HEK293 (cell line): ENCODE data around the gene ARHGAP4.
A peak's percentile ranks its signal among the peaks of the same experiment; 100 is the strongest.

Experiments used
- GLIS1 ChIP-seq: fragments of 450-650 bp; formaldehyde crosslinking; IDR thresholded peaks from 2 replicates; pipeline ENCODE4 v1.5.1; 2016; ENCODE audit warnings: missing biosample characterization, missing genetic modification characterization
- HIC1 ChIP-seq: fragments of 450-650 bp; formaldehyde crosslinking; IDR thresholded peaks from 2 replicates; pipeline ENCODE4 v1.5.1; 2016; ENCODE audit warnings: missing biosample characterization, missing genetic modification characterization
- HOXC10 ChIP-seq: sonication (generic); formaldehyde crosslinking; IDR thresholded peaks from 2 replicates; pipeline ENCODE4 v1.8.1; 2023; ENCODE audit warnings: mild to moderate bottlenecking, missing genetic modification reagents
- KLF17 ChIP-seq: fragments of 450-650 bp; formaldehyde crosslinking; IDR thresholded peaks from 2 replicates; pipeline ENCODE4 v1.5.1; 2016; ENCODE audit warnings: missing biosample characterization, missing genetic modification characterization
- MEIS1 ChIP-seq: sonication (generic); formaldehyde crosslinking; IDR thresholded peaks from 2 replicates; pipeline ENCODE4 v1.8.1; 2022; ENCODE audit warnings: missing genetic modification reagents, mild to moderate bottlenecking, borderline replicate concordance
- PBX3 ChIP-seq: sonication (generic); formaldehyde crosslinking; IDR thresholded peaks from 2 replicates; pipeline ENCODE4 v1.8.1; 2022; ENCODE audit warnings: mild to moderate bottlenecking, moderate library complexity, missing genetic modification reagents
- PRDM1 ChIP-seq: fragments of 450-650 bp; formaldehyde crosslinking; IDR thresholded peaks from 2 replicates; pipeline ENCODE4; 2016; ENCODE audit warnings: missing biosample characterization, missing genetic modification characterization
- SP7 ChIP-seq: fragments of 450-650 bp; formaldehyde crosslinking; IDR thresholded peaks from 2 replicates; pipeline ENCODE4 v1.5.1; 2016; ENCODE audit warnings: missing biosample characterization, missing genetic modification characterization
- WT1 ChIP-seq: fragments of 450-650 bp; formaldehyde crosslinking; IDR thresholded peaks from 2 replicates; pipeline ENCODE4 v1.5.1; 2016; ENCODE audit warnings: missing biosample characterization, missing genetic modification characterization
- ZBTB17 ChIP-seq: fragments of 450-650 bp; formaldehyde crosslinking; IDR thresholded peaks from 2 replicates; pipeline ENCODE4 v1.5.1; 2016; ENCODE audit warnings: missing biosample characterization, missing genetic modification characterization
- ZBTB20 ChIP-seq: fragments of 450-650 bp; formaldehyde crosslinking; IDR thresholded peaks from 2 replicates; pipeline ENCODE4 v1.5.1; 2016; ENCODE audit warnings: missing biosample characterization, missing genetic modification characterization
- ZEB2 ChIP-seq: fragments of 450-650 bp; formaldehyde crosslinking; IDR thresholded peaks from 2 replicates; pipeline ENCODE4 v1.5.1; 2016; ENCODE audit warnings: missing biosample characterization, missing genetic modification characterization
- ZFHX2 ChIP-seq: fragments of 450-650 bp; formaldehyde crosslinking; conservative IDR thresholded peaks from 2 replicates; pipeline ENCODE4 v1.5.1; 2016; ENCODE audit warnings: missing biosample characterization, missing genetic modification characterization
- ZFP41 ChIP-seq: fragments of 450-650 bp; formaldehyde crosslinking; IDR thresholded peaks from 2 replicates; pipeline ENCODE4 v1.5.1; 2016; ENCODE audit warnings: missing biosample characterization, missing genetic modification characterization, borderline replicate concordance
- ZNF121 ChIP-seq: fragments of 450-650 bp; formaldehyde crosslinking; IDR thresholded peaks from 2 replicates; pipeline ENCODE4 v1.5.1; 2016; ENCODE audit warnings: missing biosample characterization, missing genetic modification characterization
- ZNF175 ChIP-seq: fragments of 450-650 bp; formaldehyde crosslinking; IDR thresholded peaks from 2 replicates; pipeline ENCODE4 v1.5.1; 2016; ENCODE audit warnings: missing biosample characterization, missing genetic modification characterization
- ZNF2 ChIP-seq: fragments of 450-650 bp; formaldehyde crosslinking; IDR thresholded peaks from 2 replicates; pipeline ENCODE4 v1.5.1; 2016; ENCODE audit warnings: missing biosample characterization, missing genetic modification characterization
- ZNF24 ChIP-seq: fragments of 450-650 bp; formaldehyde crosslinking; IDR thresholded peaks from 2 replicates; pipeline ENCODE4 v1.5.1; 2016; ENCODE audit warnings: missing biosample characterization, missing genetic modification characterization
- ZNF341 ChIP-seq: fragments of 450-650 bp; formaldehyde crosslinking; IDR thresholded peaks from 2 replicates; pipeline ENCODE4; 2016; ENCODE audit warnings: low read depth, missing biosample characterization, missing genetic modification characterization
- ZNF366 ChIP-seq: fragments of 450-650 bp; formaldehyde crosslinking; conservative IDR thresholded peaks from 2 replicates; pipeline ENCODE4 v1.5.1; 2016; ENCODE audit warnings: missing biosample characterization, missing genetic modification characterization
- ZNF449 ChIP-seq: fragments of 450-650 bp; formaldehyde crosslinking; IDR thresholded peaks from 2 replicates; pipeline ENCODE4 v1.5.1; 2017; ENCODE audit warnings: missing biosample characterization, mild to moderate bottlenecking, missing genetic modification characterization, moderate library complexity
- ZNF624 ChIP-seq: fragments of 450-650 bp; formaldehyde crosslinking; IDR thresholded peaks from 2 replicates; pipeline ENCODE4 v1.5.1; 2017; ENCODE audit warnings: missing biosample characterization, missing genetic modification characterization
- ZNF629 ChIP-seq: fragments of 450-650 bp; formaldehyde crosslinking; IDR thresholded peaks from 2 replicates; pipeline ENCODE4 v1.5.1; 2017; ENCODE audit warnings: missing biosample characterization, missing genetic modification characterization
- ZNF658 ChIP-seq: fragments of 450-650 bp; formaldehyde crosslinking; IDR thresholded peaks from 2 replicates; pipeline ENCODE4; 2016; ENCODE audit warnings: missing biosample characterization, missing genetic modification characterization
- ZNF707 ChIP-seq: fragments of 450-650 bp; formaldehyde crosslinking; IDR thresholded peaks from 2 replicates; pipeline ENCODE4 v1.5.1; 2016; ENCODE audit warnings: missing biosample characterization, missing genetic modification characterization
- ZNF785 ChIP-seq: fragments of 450-650 bp; formaldehyde crosslinking; IDR thresholded peaks from 2 replicates; pipeline ENCODE4 v1.5.1; 2016; ENCODE audit warnings: missing biosample characterization, missing genetic modification characterization
- ZSCAN5A ChIP-seq: fragments of 450-650 bp; formaldehyde crosslinking; IDR thresholded peaks from 2 replicates; pipeline ENCODE4 v1.5.1; 2016; ENCODE audit warnings: missing biosample characterization, missing genetic modification characterization
- TF ChIP-seq, protein P1 (sequence below): fragments of 450-650 bp; formaldehyde crosslinking; IDR thresholded peaks from 2 replicates; pipeline ENCODE4 v1.5.1; 2016; ENCODE audit warnings: missing biosample characterization, missing genetic modification characterization, low read depth
- TF ChIP-seq, protein P2 (sequence below): fragments of 450-650 bp; formaldehyde crosslinking; IDR thresholded peaks from 2 replicates; pipeline ENCODE4 v1.5.1; 2016; ENCODE audit warnings: missing biosample characterization, missing genetic modification characterization

The ARHGAP4 gene

DNA sequence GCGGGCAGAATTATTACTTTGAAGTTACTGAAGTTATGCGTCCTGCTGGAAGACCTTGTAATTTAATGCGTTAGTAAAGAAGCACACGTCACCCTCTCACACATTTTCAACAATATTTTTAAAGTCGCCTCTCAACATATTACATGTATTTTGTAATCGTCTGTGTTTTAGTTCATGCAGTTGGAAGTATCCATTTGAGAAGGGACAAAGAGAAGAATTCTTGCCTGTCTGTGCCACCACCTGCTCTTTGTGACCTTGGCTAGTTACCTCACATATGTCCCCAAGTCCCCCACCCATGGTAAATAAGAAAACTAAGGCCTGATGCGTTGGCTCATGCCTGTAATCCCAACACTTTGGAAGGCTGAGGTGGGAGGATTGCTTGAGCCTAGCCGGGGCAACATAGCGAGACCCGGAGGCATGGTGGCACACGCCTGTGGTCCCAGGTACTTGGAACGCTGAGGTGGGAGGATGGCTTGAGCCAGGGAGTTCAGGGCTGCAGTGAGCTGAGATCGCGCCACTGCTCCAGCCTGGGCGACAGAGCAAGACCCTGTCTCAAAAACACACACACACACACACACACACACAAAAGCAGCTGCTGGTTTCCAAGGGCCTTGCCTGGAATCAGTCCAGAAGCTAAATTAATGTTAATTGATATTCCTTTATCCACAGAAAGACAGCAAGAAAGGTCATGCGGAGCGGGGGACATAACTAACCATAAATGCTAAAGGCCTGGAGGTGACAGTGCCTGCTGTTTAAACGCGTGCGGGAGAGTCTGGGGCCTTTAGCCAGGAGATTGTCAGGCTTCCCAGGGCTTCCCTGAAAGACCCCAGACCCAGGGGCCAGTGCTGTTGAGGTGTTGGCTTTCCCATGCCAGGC, 47.3 kb upstream of the ARHGAP4 start (continued):
- TF ChIP-seq, protein P1, sequence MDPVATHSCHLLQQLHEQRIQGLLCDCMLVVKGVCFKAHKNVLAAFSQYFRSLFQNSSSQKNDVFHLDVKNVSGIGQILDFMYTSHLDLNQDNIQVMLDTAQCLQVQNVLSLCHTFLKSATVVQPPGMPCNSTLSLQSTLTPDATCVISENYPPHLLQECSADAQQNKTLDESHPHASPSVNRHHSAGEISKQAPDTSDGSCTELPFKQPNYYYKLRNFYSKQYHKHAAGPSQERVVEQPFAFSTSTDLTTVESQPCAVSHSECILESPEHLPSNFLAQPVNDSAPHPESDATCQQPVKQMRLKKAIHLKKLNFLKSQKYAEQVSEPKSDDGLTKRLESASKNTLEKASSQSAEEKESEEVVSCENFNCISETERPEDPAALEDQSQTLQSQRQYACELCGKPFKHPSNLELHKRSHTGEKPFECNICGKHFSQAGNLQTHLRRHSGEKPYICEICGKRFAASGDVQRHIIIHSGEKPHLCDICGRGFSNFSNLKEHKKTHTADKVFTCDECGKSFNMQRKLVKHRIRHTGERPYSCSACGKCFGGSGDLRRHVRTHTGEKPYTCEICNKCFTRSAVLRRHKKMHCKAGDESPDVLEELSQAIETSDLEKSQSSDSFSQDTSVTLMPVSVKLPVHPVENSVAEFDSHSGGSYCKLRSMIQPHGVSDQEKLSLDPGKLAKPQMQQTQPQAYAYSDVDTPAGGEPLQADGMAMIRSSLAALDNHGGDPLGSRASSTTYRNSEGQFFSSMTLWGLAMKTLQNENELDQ (tag by site-specific recombination) = no peak
- TF ChIP-seq ZNF366 (no peak), ZNF624 (no peak), SP7 (tag by site-specific recombination) (0 out of 2 replicates have a peak, but pooled peaks have one; percentile 25), ZEB2 (tag by site-specific recombination) (no peak), ZNF2 (tag by site-specific recombination) (peak; percentile 13; the same call in 1 of the 2 replicates), ZBTB17 (tag by site-specific recombination) (peak; percentile 60; the same call in 1 of the 2 replicates), ZNF121 (tag by site-specific recombination) (peak; percentile 100), ZNF785 (no peak), ZNF24 (no peak), ZNF449 (no peak), WT1 (tag by site-specific recombination) (peak; percentile 50; the same call in 1 of the 2 replicates), ZNF341 (tag by site-specific recombination) (no peak), HOXC10 (no peak), PBX3 (no peak), ZNF707 (no peak), PRDM1 (tag by site-specific recombination) (no peak), ZSCAN5A (tag by site-specific recombination) (no peak), HIC1 (tag by site-specific recombination) (peak; percentile 37; the same call in 1 of the 2 replicates), MEIS1 (CRISPR knock-in tag) (no peak), ZNF629 (tag by site-specific recombination) (0 out of 2 replicates have a peak, but pooled peaks have one; percentile 7), ZNF175 (no peak), KLF17 (tag by site-specific recombination) (no peak), ZBTB20 (tag by site-specific recombination) (peak; percentile 33; the same call in 1 of the 2 replicates), ZFHX2 (tag by site-specific recombination) (peak; percentile 47), ZFP41 (tag by site-specific recombination) (no peak), ZNF658 (tag by site-specific recombination) (no peak), GLIS1 (no peak)
- TF ChIP-seq, protein P2, sequence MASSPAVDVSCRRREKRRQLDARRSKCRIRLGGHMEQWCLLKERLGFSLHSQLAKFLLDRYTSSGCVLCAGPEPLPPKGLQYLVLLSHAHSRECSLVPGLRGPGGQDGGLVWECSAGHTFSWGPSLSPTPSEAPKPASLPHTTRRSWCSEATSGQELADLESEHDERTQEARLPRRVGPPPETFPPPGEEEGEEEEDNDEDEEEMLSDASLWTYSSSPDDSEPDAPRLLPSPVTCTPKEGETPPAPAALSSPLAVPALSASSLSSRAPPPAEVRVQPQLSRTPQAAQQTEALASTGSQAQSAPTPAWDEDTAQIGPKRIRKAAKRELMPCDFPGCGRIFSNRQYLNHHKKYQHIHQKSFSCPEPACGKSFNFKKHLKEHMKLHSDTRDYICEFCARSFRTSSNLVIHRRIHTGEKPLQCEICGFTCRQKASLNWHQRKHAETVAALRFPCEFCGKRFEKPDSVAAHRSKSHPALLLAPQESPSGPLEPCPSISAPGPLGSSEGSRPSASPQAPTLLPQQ (tag by site-specific recombination) = no peak
